Stimulated activated CD4-positive, alpha-beta T cell treated with anti-CD3 and anti-CD28 coated beads, Interleukin-1b, Interleukin-23, amount 100 ng/mL, for 24 hours (primary cell): ENCODE data around the gene MAN1C1.

Experiments used
- DNase-seq, 4 experiments: peaks; one replicate each; pipeline ENCODE4 v3.0.0-alpha.2; 2020; ENCODE audit warnings: low read depth in 4 of 4, low spot score in 1 of 4

MAN1C1 gene

GRCh38 chr1:25710583-25711347 is 94.2 kb downstream of the MAN1C1 start:
- no peak for DNase-seq

- DNase-seq, result peak in 3 of 4 experiments; percentile 27 to 51 (median 33)
These were observed 95.1 kb downstream of the MAN1C1 start for GRCh38 chr1:25711555-25712298.

- no peak for DNase-seq
These were observed 95.8 kb downstream of the MAN1C1 start for GRCh38 chr1:25712299-25712970.

GRCh38 chr1:25713961-25714360 is 97.4 kb downstream of the MAN1C1 start:
- DNase-seq, result no peak

- DNase-seq, result no peak
These were observed 97.9 kb downstream of the MAN1C1 start for GRCh38 chr1:25714372-25714931.

- DNase-seq, result no peak
These were observed 99.3 kb downstream of the MAN1C1 start for GRCh38 chr1:25715888-25716287.

- DNase-seq, result no peak
These were observed 99.7 kb downstream of the MAN1C1 start for GRCh38 chr1:25716320-25716719.

- no peak for DNase-seq
These were observed 102.1 kb downstream of the MAN1C1 start for GRCh38 chr1:25718732-25719131.

- no peak for DNase-seq
These were observed 104.0 kb downstream of the MAN1C1 start for GRCh38 chr1:25720624-25721023.

- DNase-seq, result no peak
These were observed 106.8 kb downstream of the MAN1C1 start for GRCh38 chr1:25723250-25723880.

- no peak for DNase-seq
These were observed 107.6 kb downstream of the MAN1C1 start for GRCh38 chr1:25724201-25724600.

- no peak for DNase-seq
These were observed 108.4 kb downstream of the MAN1C1 start for GRCh38 chr1:25724966-25725365.

- DNase-seq, result no peak
These were observed 108.9 kb downstream of the MAN1C1 start for GRCh38 chr1:25725482-25725881.

GRCh38 chr1:25727088-25727487 is 110.5 kb downstream of the MAN1C1 start:
- DNase-seq, result no peak

GRCh38 chr1:25727635-25728286 is 111.2 kb downstream of the MAN1C1 start:
- no peak for DNase-seq

GRCh38 chr1:25728301-25728935 is 111.8 kb downstream of the MAN1C1 start:
- DNase-seq, result no peak

- DNase-seq, result no peak
These were observed 112.5 kb downstream of the MAN1C1 start for GRCh38 chr1:25729045-25729444.

- no peak for DNase-seq
These were observed 113.4 kb downstream of the MAN1C1 start for GRCh38 chr1:25729790-25730644.

GRCh38 chr1:25731148-25731547 is 114.6 kb downstream of the MAN1C1 start:
- no peak for DNase-seq
